Astrocyte (in vitro differentiated cells and primary cell): ENCODE data around the gene FBXW2.

Source experiments
- CTCF ChIP-seq: IDR thresholded peaks from 2 replicates; pipeline ENCODE4 v1.5.1; 2011; ENCODE audit warnings: low read depth, mild to moderate bottlenecking, inconsistent platforms, low read length, moderate library complexity; ENCODE audit not compliant: insufficient read depth
- EZH2 ChIP-seq: IDR thresholded peaks from 2 replicates; pipeline ENCODE4 v1.6.1; 2012; ENCODE audit warnings: mild to moderate bottlenecking, low read length, inconsistent platforms; ENCODE audit not compliant: insufficient read depth

- TF ChIP-seq EZH2 (no peak), CTCF (no peak)
Measured at GRCh38 chr9:120729791-120730241, 63.4 kb downstream of the FBXW2 start.
